Heart right ventricle (tissue), 16 donors: ENCODE data around the gene ABHD12. TPM values are rescaled to one million over a fixed set of nuclear protein-coding genes. Genes with fewer than 3 reads are reported as not detected.
A peak's percentile ranks its signal among the peaks of the same experiment; 100 is the strongest.
"Not testable (repeated sequence)": the region's sequence is repeated elsewhere in the genome, so short reads cannot be mapped to it uniquely, and the experiment has no call there.

Source experiments
- ATAC-seq, 8 donors: fragments of 200-7000 bp; cut with Tn5 transposase; one replicate each; pipeline ENCODE4 v1.9.1; 2020; ENCODE audit warnings: mild to moderate bottlenecking in 8 of 8, moderate library complexity in 8 of 8, moderate number of reproducible peaks in 1 of 8
- DNase-seq, 2 donors: peaks; one replicate each; pipeline ENCODE4 v3.0.0-alpha.2; 2020
- H3K27ac ChIP-seq, 10 donors: fragments of 200-600 bp; sonication (generic) in 2 of 10; one replicate each; pipeline versions ENCODE4 v1.5.0 to v1.8.0; 2020 to 2022; ENCODE audit warnings: mild to moderate bottlenecking in 3 of 10
- H3K27me3 ChIP-seq, 7 donors: fragments of 200-600 bp; one replicate each; pipeline ENCODE4 v1.8.0; 2021 to 2022; ENCODE audit warnings: mild to moderate bottlenecking in 2 of 7
- H3K36me3 ChIP-seq, 9 donors: fragments of 200-600 bp; sonication (generic) in 1 of 9; one replicate each; pipeline versions ENCODE4 v1.5.0 to v1.8.0; 2020 to 2022; ENCODE audit warnings: mild to moderate bottlenecking in 2 of 9
- H3K4me1 ChIP-seq, 9 donors: fragments of 200-600 bp; sonication (generic) in 1 of 9; one replicate each; pipeline versions ENCODE4 v1.5.0 to v1.8.0; 2020 to 2022; ENCODE audit warnings: mild to moderate bottlenecking in 4 of 9
- H3K4me3 ChIP-seq, 10 donors: fragments of 200-600 bp; sonication (generic) in 2 of 10; one replicate each; pipeline versions ENCODE4 v1.5.0 to v1.8.0; 2020 to 2022; ENCODE audit warnings: mild to moderate bottlenecking in 7 of 10, moderate library complexity in 2 of 10
- H3K9me3 ChIP-seq, 11 donors: fragments of 200-600 bp in 10 of 11; sonication (generic) in 2 of 11; one replicate each; pipeline versions ENCODE4 v1.5.0 to v1.8.0; 2013 to 2022; ENCODE audit warnings: mild to moderate bottlenecking in 2 of 11, control low read depth in 1 of 11, moderate library complexity in 1 of 11
- CTCF ChIP-seq, 9 donors: fragments of 200-600 bp; sonication (generic) in 2 of 9; IDR thresholded peaks; one replicate each; pipeline versions ENCODE4 v1.5.0 to v1.8.0; 2021 to 2022; ENCODE audit warnings: antibody characterized with exemption in 9 of 9, mild to moderate bottlenecking in 5 of 9, moderate library complexity in 1 of 9
- WGBS, 2 donors: extraction: QIAGEN DNeasy Blood & Tissue Kit; methylation state at CpG; one replicate each; pipeline ENCODE4 v1.1.7; 2013; ENCODE audit warnings: inconsistent platforms in 1 of 2; 5-methylcytosine and 5-hydroxymethylcytosine counted together
- intact Hi-C, 10 donors: fragments of 100-400 bp; cut with DNase I; formaldehyde crosslinking; loops; one replicate each; pipeline versions ENCODE4 v1.11.1 to v1.14.2; 2022
- polyA plus RNA-seq, 2 donors: library from polyadenylated mRNA; stranded (reverse); fragments of 200-250 nt; gene quantifications; one replicate each; pipeline ENCODE4 v1.2.3, GENCODE V29; 2013
- total RNA-seq, 10 donors: library from RNA; stranded (reverse); fragmentation: NEBNext Ultra II Directional in 3 of 10; extraction: Animal tissue kit (Norgen Biotek cat#: 25700) in 3 of 10; gene quantifications; one replicate each; pipeline versions ENCODE4 v1.2.1 to v1.2.4, GENCODE V29; 2021 to 2023
- donor health status: Arrhythmogenic right ventricular cardiomyopathy.
- donor health status: ischemic (EF 13 %, LVEDD 7.1; RV severe dilation, severe dysfunction).
- donor health status: healthy with polysubstance abuse.
- donor health status: DM: no; HTN: yes; CAD: no.
- donor health status: DM: no; HTN: no; CAD: no.
- donor health status: ischemic (EF 25% LVEDD 6.9; RV normal size, moderate dysfunction).
- donor health status: ischemic (EF 25% LVEDD 5.7; RV mildly dilated, moderate dysfunction).
- donor health status: healthy.
- donor health status: DM: yes; HTN: yes; CAD: no.
- donor health status: Ischemic cardiomyopathy.
- donor health status: ischemic (EF 35%, LVEDD 5.7; RV mildly dilated, moderate dysfunction).
- donor health status: nonischemic (EF 11% LVEDD 7.7; RV severe dilation, severe dysfunction).
- donor health status: DM: yes; HTN: yes; CAD: no.
- donor health status: PGD.
- donor health status: ischemic (EF 29% LVEDD 5.4; RV normal size, mild dysfunction).
- donor health status: nonischemic (EF 23%, LVEDD 6.1; RV moderate dilation, normal function).

ABHD12 gene
- total and polyA plus RNA-seq, 12 donors, result 21.1 to 41.3 (median 28.1) TPM

DNA sequence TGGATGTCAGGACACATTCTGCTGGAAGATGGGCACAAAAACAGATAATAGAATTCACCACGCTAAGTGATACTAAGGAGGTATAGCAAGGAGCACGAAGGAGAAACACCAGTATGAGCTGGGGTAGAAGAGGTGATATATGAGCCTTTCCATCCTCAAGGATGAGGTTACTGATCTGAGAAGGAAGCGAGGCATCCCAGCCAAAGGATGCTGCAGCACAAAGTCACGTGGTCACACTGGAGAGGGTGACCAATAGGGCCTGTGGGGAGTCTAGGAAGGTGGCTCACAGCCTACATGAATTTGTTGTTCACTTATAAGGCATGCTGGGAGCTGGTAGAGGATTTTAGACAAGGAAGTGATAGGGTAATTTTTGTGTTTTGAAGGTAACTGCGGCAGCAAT lies 18.3 kb upstream of the ABHD12 start:
- peaks cover 0 to 22% (median 9%) of the 10 kb centered on the region in 9 donors for H3K4me1 ChIP-seq
- no peak for DNase-seq
- ATAC-seq, result no peak
- H3K27ac ChIP-seq, result no peak overlapping the region
- intact Hi-C loops, result loop anchor here in 2 of 10 donors (10.0 kb wide), 3 partner anchors 126 to 344 kb away; no protein-coding TSS in a partner anchor
- no peak overlapping the region for H3K4me3 ChIP-seq
- H3K27me3 ChIP-seq, result no peaks in the 10 kb centered on the region
- no peaks in the 10 kb centered on the region for H3K36me3 ChIP-seq
- WGBS, 2 donors, result 87 to 90% methylated on average over 5 of the region's 5 CpGs
- no peak for TF ChIP-seq CTCF (IDR thresholded peaks at IDR 0.05)
- peaks cover 0 to 6% (median 2%) of the 10 kb centered on the region in 11 donors for H3K9me3 ChIP-seq

DNA sequence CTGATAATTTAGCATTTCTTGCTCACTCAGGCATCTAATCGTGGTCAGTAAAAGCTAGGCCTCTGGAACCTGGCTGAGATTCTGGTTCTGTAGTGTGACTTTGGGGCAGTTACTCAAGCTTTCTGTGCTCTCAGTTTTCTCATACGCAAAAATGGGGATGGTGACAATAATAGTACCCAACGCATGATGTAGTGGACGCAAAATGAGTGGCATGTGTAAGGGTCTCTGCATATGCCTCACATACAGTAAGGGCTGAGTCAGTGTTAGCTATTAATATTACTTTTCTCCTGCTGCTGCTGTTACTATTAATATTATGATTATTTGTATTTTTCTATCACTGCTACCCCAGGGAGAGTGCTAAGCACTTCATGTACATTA lies 17.5 kb upstream of the ABHD12 start:
- 4 to 5% methylated on average over 4 of the region's 4 CpGs for WGBS, 2 donors
- no peak for TF ChIP-seq CTCF (IDR thresholded peaks at IDR 0.05)
- no peaks in the 10 kb centered on the region for H3K36me3 ChIP-seq
- peaks cover 0 to 22% (median 9%) of the 10 kb centered on the region in 9 donors for H3K4me1 ChIP-seq
- DNase-seq (no peak), ATAC-seq (no peak)
- peak overlapping the region in 2 of 10 donors; percentile 29 to 61 for H3K27ac ChIP-seq
- H3K9me3 ChIP-seq, result peaks cover 0 to 13% (median 7%) of the 10 kb centered on the region in 11 donors
- H3K4me3 ChIP-seq, result peak overlapping the region; percentile 30 to 84 (median 64)
- intact Hi-C loops, result loop anchor here in 2 of 10 donors (10.0 kb wide), 3 partner anchors 127 to 343 kb away; no protein-coding TSS in a partner anchor
- no peaks in the 10 kb centered on the region for H3K27me3 ChIP-seq

DNA sequence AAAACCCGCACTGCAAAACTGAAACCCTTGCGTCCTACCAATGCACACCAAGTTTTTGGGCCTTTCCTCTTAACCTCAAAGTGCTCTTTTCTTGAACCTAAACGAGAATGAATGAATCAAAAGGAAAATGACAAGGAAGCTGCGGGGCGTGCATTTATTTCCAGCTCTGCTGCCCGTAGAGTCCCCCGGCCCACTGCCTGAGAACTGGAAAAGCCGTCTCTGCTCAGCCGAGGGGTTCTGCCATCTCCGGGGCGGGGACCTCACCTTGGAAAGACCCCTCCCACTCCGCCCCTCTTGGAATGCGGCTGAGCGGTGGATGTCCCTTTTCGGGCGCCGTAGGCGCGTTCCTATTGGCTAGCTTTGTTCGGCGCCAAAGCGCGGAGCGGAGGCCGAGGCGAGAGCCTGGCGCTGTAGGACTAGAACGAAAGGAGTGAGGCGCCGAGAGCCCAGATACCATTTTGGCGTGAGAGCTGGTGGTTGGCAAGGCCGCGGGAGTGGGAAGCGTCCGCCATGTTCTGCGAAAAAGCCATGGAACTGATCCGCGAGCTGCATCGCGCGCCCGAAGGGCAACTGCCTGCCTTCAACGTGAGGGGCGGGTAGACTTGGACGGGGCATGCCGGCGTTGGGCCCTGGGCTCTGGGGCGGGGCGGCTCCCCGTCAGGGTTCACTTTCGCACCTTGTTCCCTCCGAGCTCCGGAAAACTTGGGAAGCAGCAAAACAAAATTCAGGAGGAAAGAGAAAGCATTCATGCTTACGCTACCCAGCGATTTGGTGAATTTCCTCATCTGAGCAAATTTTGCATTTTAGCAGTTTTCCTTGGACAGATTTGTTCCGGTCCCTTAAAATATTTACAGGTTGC lies 16.9 kb upstream of the ABHD12 start, which contains the start of gene GINS1:
TSS of gene GINS1 (plus strand) at position 363 of the 859 bp plus-strand sequence. CDS start at position 511, 148 bp downstream.
- H3K27me3 ChIP-seq, result no peaks in the 10 kb centered on the region
- H3K27ac ChIP-seq, result peak within 1 kb of the TSS in 4 of 10 donors; percentile 24 to 61 (median 38)
- intact Hi-C loops, result loop anchor here in 2 of 10 donors (10.0 kb wide), 3 partner anchors 127 to 343 kb away; no protein-coding TSS in a partner anchor
- no peaks in the 10 kb centered on the region for H3K36me3 ChIP-seq
- ATAC-seq, result peak; percentile 93 to 97 (median 96)
- H3K4me1 ChIP-seq, result peaks cover 0 to 22% (median 9%) of the 10 kb centered on the region in 9 donors
- peak; percentile 83 for DNase-seq
- H3K4me3 ChIP-seq, result peak within 1 kb of the TSS; percentile 30 to 84 (median 64)
- peaks cover 0 to 20% (median 12%) of the 10 kb centered on the region in 11 donors for H3K9me3 ChIP-seq
- no peak for TF ChIP-seq CTCF (IDR thresholded peaks at IDR 0.05)
- WGBS, 2 donors, result 2% methylated on average over 56 of the region's 56 CpGs

DNA sequence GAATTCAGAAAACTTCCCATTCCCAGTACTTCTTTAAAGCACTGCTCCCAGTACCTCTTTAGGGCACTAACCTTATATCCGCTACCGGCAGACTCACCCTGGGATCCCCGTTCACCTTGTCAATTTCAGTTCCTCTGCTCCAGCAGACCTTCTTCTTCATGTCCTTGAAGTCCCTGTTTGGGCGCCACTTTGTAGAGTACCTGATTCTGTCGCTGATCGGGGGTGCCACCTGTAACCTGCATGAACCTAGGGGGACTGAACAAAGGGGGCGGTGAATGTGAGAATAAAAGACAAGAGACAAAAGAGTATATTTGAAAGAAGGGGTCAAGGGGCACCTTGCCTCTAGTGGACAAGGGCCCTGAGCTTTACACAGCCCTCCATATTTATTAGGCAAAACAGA lies 11.9 kb upstream of the ABHD12 start:
- Histone ChIP-seq H3K9me3 (peaks cover 0 to 33% (median 16%) of the 10 kb centered on the region in 11 donors), H3K4me1 (peaks cover 0 to 6% (median 0%) of the 10 kb centered on the region in 9 donors), H3K36me3 (no peaks in the 10 kb centered on the region), H3K27me3 (no peaks in the 10 kb centered on the region), H3K4me3 (no peak overlapping the region), H3K27ac (no peak overlapping the region)
- intact Hi-C loops, result loop anchor here in 2 of 10 donors (5.0 to 10.0 kb wide), 4 partner anchors 105 to 338 kb away; no protein-coding TSS in a partner anchor
- WGBS, 2 donors, result 94 to 95% methylated on average over 7 of the region's 7 CpGs
- DNase-seq, result no peak
- ATAC-seq, result no peak
- no peak for TF ChIP-seq CTCF (IDR thresholded peaks at IDR 0.05)

- intact Hi-C loops, result loop anchor here in 2 of 10 donors (5.0 to 10.0 kb wide), 4 partner anchors 103 to 336 kb away; no protein-coding TSS in a partner anchor
- peaks cover 0 to 33% (median 16%) of the 10 kb centered on the region in 11 donors for H3K9me3 ChIP-seq
- H3K27ac ChIP-seq, ATAC-seq, H3K4me3 ChIP-seq, H3K4me1 ChIP-seq, DNase-seq, H3K27me3 ChIP-seq, H3K36me3 ChIP-seq: not testable (repeated sequence)
- 77 to 82% methylated on average over 11 of the region's 11 CpGs for WGBS, 2 donors
These were observed 9.7 kb upstream of the ABHD12 start for GRCh38 chr20:25400291-25400732.
